H9 (cell line): Measurements from ENCODE around the gene DEK. TPM values are rescaled to one million over a fixed set of nuclear protein-coding genes. Genes with fewer than 3 reads are reported as not detected.

ENCODE experiments used
- DNase-seq: peaks from one replicate; pipeline ENCODE4 v3.0.0-alpha.2; 2017
- H2AFZ ChIP-seq: one replicate; pipeline ENCODE4 v1.6.1; 2013; ENCODE audit warnings: mild to moderate bottlenecking, low read length, control low read depth, moderate library complexity
- H2AK5ac ChIP-seq: 2 replicates; pipeline ENCODE4 v1.6.1; 2013; ENCODE audit warnings: low read length, control low read depth, mixed read lengths; ENCODE audit not compliant: insufficient read length
- H2BK120ac ChIP-seq: one replicate; pipeline ENCODE4 v1.6.1; 2013; ENCODE audit warnings: low read depth, mild to moderate bottlenecking, low read length, control low read depth, inconsistent platforms; ENCODE audit not compliant: poor library complexity, severe bottlenecking
- H2BK12ac ChIP-seq: 2 replicates; pipeline ENCODE4 v1.6.1; 2013; ENCODE audit warnings: low read length, control low read depth, mixed read lengths, low read depth; ENCODE audit not compliant: insufficient read length
- H2BK15ac ChIP-seq: 2 replicates; pipeline ENCODE4 v1.6.1; 2013; ENCODE audit warnings: low read depth, low read length, control low read depth
- H2BK20ac ChIP-seq: one replicate; pipeline ENCODE4 v1.6.1; 2013; ENCODE audit warnings: low read depth, mild to moderate bottlenecking, low read length, control low read depth, inconsistent platforms; ENCODE audit not compliant: poor library complexity, severe bottlenecking
- H2BK5ac ChIP-seq: 2 replicates; pipeline ENCODE4 v1.6.1; 2013; ENCODE audit warnings: low read length, control low read depth, mixed read lengths; ENCODE audit not compliant: insufficient read length
- H3K14ac ChIP-seq: 2 replicates; pipeline ENCODE4 v1.6.1; 2013; ENCODE audit warnings: low read length, control low read depth; ENCODE audit not compliant: insufficient read depth
- H3K18ac ChIP-seq: 2 replicates; pipeline ENCODE4 v1.6.1; 2013; ENCODE audit warnings: low read depth, mild to moderate bottlenecking, mixed read lengths, low read length, control low read depth; ENCODE audit not compliant: insufficient read length
- H3K23ac ChIP-seq: 2 replicates; pipeline ENCODE4 v1.6.1; 2013; ENCODE audit warnings: low read length, control low read depth, mixed read lengths, low read depth; ENCODE audit not compliant: insufficient read length
- H3K23me2 ChIP-seq: 2 replicates; pipeline ENCODE4 v1.6.1; 2013; ENCODE audit warnings: low read depth, mild to moderate bottlenecking, mixed read lengths, low read length, control low read depth; ENCODE audit not compliant: insufficient read length, poor library complexity, severe bottlenecking
- H3K27ac ChIP-seq: 2 replicates; pipeline ENCODE4 v1.5.1; 2013; ENCODE audit warnings: low read length, control low read depth, mixed read lengths, low read depth; ENCODE audit not compliant: insufficient read length
- H3K27me3 ChIP-seq: 2 replicates; pipeline ENCODE4 v1.6.1; 2013; ENCODE audit warnings: low read length, control low read depth, inconsistent platforms; ENCODE audit not compliant: insufficient read depth
- H3K4ac ChIP-seq: 2 replicates; pipeline ENCODE4 v1.6.1; 2013; ENCODE audit warnings: low read depth, mild to moderate bottlenecking, control low read depth, inconsistent platforms, low read length, moderate library complexity
- H3K4me1 ChIP-seq: 2 replicates; pipeline ENCODE4 v1.6.1; 2013; ENCODE audit warnings: low read length, control low read depth, inconsistent platforms; ENCODE audit not compliant: insufficient read depth
- H3K4me2 ChIP-seq: 2 replicates; pipeline ENCODE4 v1.6.1; 2013; ENCODE audit warnings: low read length, control low read depth, mixed read lengths; ENCODE audit not compliant: insufficient read length, insufficient read depth
- H3K56ac ChIP-seq: 2 replicates; pipeline ENCODE4 v1.6.1; 2013; ENCODE audit warnings: low read depth, mild to moderate bottlenecking, mixed read lengths, low read length, control low read depth; ENCODE audit not compliant: insufficient read length
- H3K79me1 ChIP-seq: 2 replicates; pipeline ENCODE4 v1.6.1; 2013; ENCODE audit warnings: low read depth, mild to moderate bottlenecking, moderate library complexity, low read length, control low read depth, inconsistent platforms; ENCODE audit not compliant: insufficient read depth, poor library complexity, severe bottlenecking
- H3K79me2 ChIP-seq: 2 replicates; pipeline ENCODE4 v1.6.1; 2013; ENCODE audit warnings: low read length, control low read depth, inconsistent platforms; ENCODE audit not compliant: insufficient read depth
- H3K9ac ChIP-seq: 2 replicates; pipeline ENCODE4 v1.6.1; 2013; ENCODE audit warnings: low read length, control low read depth, mixed read lengths; ENCODE audit not compliant: insufficient read length; ENCODE audit errors: extremely low read depth
- H3K9me3 ChIP-seq: one replicate; pipeline ENCODE4 v1.6.1; 2013; ENCODE audit warnings: low read depth, low read length, inconsistent platforms; ENCODE audit not compliant: control insufficient read depth
- H3T11ph ChIP-seq: one replicate; pipeline ENCODE4 v1.6.1; 2013; ENCODE audit warnings: mild to moderate bottlenecking, low read length, control low read depth, inconsistent platforms
- H4K20me1 ChIP-seq: one replicate; pipeline ENCODE4 v1.6.1; 2013; ENCODE audit not compliant: control insufficient read depth, insufficient read length, insufficient read depth
- H4K5ac ChIP-seq: 2 replicates; pipeline ENCODE4 v1.6.1; 2013; ENCODE audit warnings: low read depth, mild to moderate bottlenecking, mixed read lengths, low read length, control low read depth; ENCODE audit not compliant: insufficient read length
- H4K8ac ChIP-seq: replicated peaks from 2 replicates; pipeline ENCODE4 v1.6.1; 2013; ENCODE audit warnings: low read length, control low read depth, mixed read lengths, low read depth; ENCODE audit not compliant: insufficient read length
- H4K91ac ChIP-seq: 2 replicates; pipeline ENCODE4 v1.6.1; 2013; ENCODE audit warnings: low read depth, mild to moderate bottlenecking, moderate library complexity, mixed read lengths, low read length, control low read depth; ENCODE audit not compliant: insufficient read length
- H3K27ac Mint-ChIP-seq, 3 experiments: 2 replicates in 2 of 3; 3 replicates in 1 of 3; pipeline ENCODE4 v1.8.0; 2020 to 2021; ENCODE audit warnings: mixed read lengths in 3 of 3, mild to moderate bottlenecking in 1 of 3, moderate library complexity in 1 of 3
- H3K27me3 Mint-ChIP-seq: 2 replicates; pipeline ENCODE4 v1.8.0; 2021; ENCODE audit warnings: low read depth, mild to moderate bottlenecking, moderate library complexity, mixed read lengths
- H3K36me3 Mint-ChIP-seq, 3 experiments: 2 replicates in 2 of 3; 3 replicates in 1 of 3; pipeline ENCODE4 v1.8.0; 2020 to 2021; ENCODE audit warnings: low read depth in 3 of 3, mixed read lengths in 3 of 3; ENCODE audit not compliant: insufficient read depth in 1 of 3
- H3K4me1 Mint-ChIP-seq, 2 experiments: 2 replicates each; pipeline ENCODE4 v1.8.0; 2020; ENCODE audit warnings: mixed read lengths in 2 of 2
- H3K4me3 Mint-ChIP-seq, 2 experiments: 2 replicates in 1 of 2; 3 replicates in 1 of 2; pipeline ENCODE4 v1.8.0; 2020 to 2021; ENCODE audit warnings: mild to moderate bottlenecking in 2 of 2, mixed read lengths in 2 of 2, moderate library complexity in 1 of 2
- H3K9me3 Mint-ChIP-seq, 2 experiments: 2 replicates in 1 of 2; 3 replicates in 1 of 2; pipeline ENCODE4 v1.8.0; 2020; ENCODE audit warnings: mild to moderate bottlenecking in 2 of 2, mixed read lengths in 2 of 2, moderate library complexity in 1 of 2
- CTCF ChIP-seq: fragments of 200-600 bp; sonication (generic); conservative IDR thresholded peaks from 3 replicates; pipeline ENCODE4 v1.8.0; 2021; ENCODE audit warnings: antibody characterized with exemption, mild to moderate bottlenecking
- WGBS: extraction: QIAGEN DNeasy Blood & Tissue Kit; methylation state at CpG from one replicate; pipeline ENCODE4 v1.1.7; 2013; ENCODE audit warnings: missing lambda C conversion rate, low lambda C conversion rate, mixed read lengths; ENCODE audit not compliant: insufficient read length; ENCODE audit errors: extremely low coverage; 5-methylcytosine and 5-hydroxymethylcytosine counted together
- total RNA-seq: library from RNA; stranded (reverse); gene quantifications from 2 replicates; pipeline ENCODE4 v1.2.1, GENCODE V29; 2021

The DEK gene
- total RNA-seq, 1 experiment from 2014 or later = 217 TPM

GRCh38 chr6:18277237-18278006, 13.1 kb upstream of the DEK start:
- Histone ChIP-seq H3K27ac (no peak overlapping the region), H3K79me1 (no peaks in the 10 kb centered on the region), H2AK5ac (no peak overlapping the region), H2AFZ (no peak overlapping the region), H2BK120ac (no peak overlapping the region), H3K18ac (peak overlapping the region; percentile 48), H3K23me2 (peaks cover 13% of the 10 kb centered on the region), H2BK12ac (no peak overlapping the region), H3K4me2 (peak overlapping the region; percentile 83), H3K23ac (no peak overlapping the region), H3K14ac (peak overlapping the region; percentile 87), H3K56ac (no peak overlapping the region), H3T11ph (no peak overlapping the region), H3K79me2 (no peaks in the 10 kb centered on the region), H2BK5ac (no peak overlapping the region), H4K91ac (no peak overlapping the region), H3K4me1 (no peaks in the 10 kb centered on the region), H4K8ac (no peak overlapping the region), H4K20me1 (no peaks in the 10 kb centered on the region), H3K9me3 (no peaks in the 10 kb centered on the region), H4K5ac (no peak overlapping the region), H2BK20ac (no peak overlapping the region), H3K9ac (peak overlapping the region; percentile 14), H3K4ac (no peak overlapping the region), H2BK15ac (no peak overlapping the region), H3K27me3 (peaks cover 13% of the 10 kb centered on the region; the same call in 1 of the 2 replicates)
- Mint-ChIP-seq H3K9me3 (no peaks in the 10 kb centered on the region; a peak in 1 of 5 replicates), H3K36me3 (no peaks in the 10 kb centered on the region), H3K4me1 (peaks cover 17 to 20% of the 10 kb centered on the region in 2 experiments), H3K27ac (no peak overlapping the region), H3K4me3 (peak overlapping the region; percentile 73 to 82), H3K27me3 (peaks cover 65% of the 10 kb centered on the region)
- TF ChIP-seq CTCF = no peak
- WGBS = no CpG with 5 or more reads among the region's 67 CpGs
- DNase-seq = peak; percentile 51
